K562 (cell line): ENCODE measurements around the gene FUBP3. TPM values are rescaled to one million over a fixed set of nuclear protein-coding genes. Genes with fewer than 3 reads are reported as not detected.

Experiments
- ATAC-seq: fragments of 200-7000 bp; cut with Tn5 transposase; 3 replicates; pipeline ENCODE4 v1.9.1; 2020; ENCODE audit warnings: moderate library complexity
- BruUV-seq: library from RNA; stranded (reverse); fragments of 400-500 nt; replicated peaks from 2 replicates; lab custom pipeline; 2021; lab: Mats Ljungman, UMichigan
- CTCF ChIA-PET: fragments of 300-600 bp; formaldehyde crosslinking; extraction: SDS; loops from one replicate; lab custom pipeline; 2021; ENCODE audit warnings: low intra/inter-chr PET ratio; lab: Yijun Ruan, JAX
- POLR2A ChIA-PET: fragments of 300-600, 350-650 bp; sonication (Branson Sonifier 250); formaldehyde crosslinking; extraction: SDS; loops from one replicate; lab custom pipeline; 2021; ENCODE audit warnings: antibody characterized with exemption, inconsistent platforms; lab: Yijun Ruan, JAX
- DNase-seq, 4 experiments: peaks; one replicate each; pipeline versions ENCODE4 v3.0.0 to v3.0.0-alpha.2; 2011 to 2018; ENCODE audit warnings: low spot score in 3 of 4, mixed read lengths in 3 of 4; ENCODE audit errors: extremely low read depth in 1 of 4
- FAIRE-seq: peaks from 2 replicates; lab custom pipeline; 2011; peaks lifted over from hg19 to GRCh38; lab: Jason Lieb, UNC
- H2AFZ ChIP-seq: 2 replicates; pipeline ENCODE4 v1.6.0; 2011; ENCODE audit warnings: low read depth, low read length, control low read depth, inconsistent platforms
- H3K27ac ChIP-seq: fragments of 200-600 bp; 3 replicates; pipeline ENCODE4 v1.8.0; 2011; ENCODE audit warnings: low read depth, mild to moderate bottlenecking, control low read depth, inconsistent platforms, low read length, moderate library complexity, mixed read lengths; ENCODE audit errors: extremely low read depth
- H3K27me3 ChIP-seq, 2 experiments: fragments of 300-600 bp in 1 of 2; 2 replicates in 1 of 2; 3 replicates in 1 of 2; pipeline versions ENCODE4 v1.6.0 to v1.8.0; 2011; ENCODE audit warnings: inconsistent platforms in 2 of 2, low read length in 2 of 2, mild to moderate bottlenecking in 1 of 2, mixed read lengths in 1 of 2, moderate library complexity in 1 of 2; ENCODE audit not compliant: control insufficient read depth in 2 of 2, insufficient read depth in 2 of 2
- H3K36me3 ChIP-seq: fragments of 300-600 bp; 3 replicates; pipeline ENCODE4 v1.8.0; 2011; ENCODE audit warnings: mild to moderate bottlenecking, low read length, inconsistent platforms; ENCODE audit not compliant: control insufficient read depth, insufficient read depth
- H3K4me1 ChIP-seq, 2 experiments: fragments of 200-600 bp in 1 of 2; replicated peaks in 1 of 2; 2 replicates in 1 of 2; 3 replicates in 1 of 2; pipeline versions ENCODE4 v1.5.1 to v1.8.0; 2011; ENCODE audit warnings: inconsistent platforms in 2 of 2, low read length in 2 of 2, mild to moderate bottlenecking in 1 of 2, mixed read lengths in 1 of 2, moderate library complexity in 1 of 2; ENCODE audit not compliant: control insufficient read depth in 2 of 2, insufficient read depth in 2 of 2
- H3K4me2 ChIP-seq: 2 replicates; pipeline ENCODE4 v1.6.1; 2011; ENCODE audit warnings: low read length, control low read depth, inconsistent platforms, mixed read lengths; ENCODE audit not compliant: insufficient read depth
- H3K4me3 ChIP-seq: fragments of 200-600 bp; sonication (generic), shearing (Covaris generic); 2 replicates; pipeline ENCODE4 v1.5.1; 2016; ENCODE audit warnings: control low read depth, inconsistent platforms
- H3K79me2 ChIP-seq: fragments of 200-600 bp; 3 replicates; pipeline ENCODE4 v1.8.0; 2011; ENCODE audit warnings: low read length, inconsistent platforms; ENCODE audit not compliant: control insufficient read depth, insufficient read depth
- H3K9ac ChIP-seq, 2 experiments: 2 replicates each; pipeline versions ENCODE4 v1.6.0 to v1.6.1; 2011; ENCODE audit warnings: low read depth in 2 of 2, low read length in 2 of 2, control low read depth in 1 of 2, inconsistent platforms in 1 of 2, mild to moderate bottlenecking in 1 of 2, mixed read lengths in 1 of 2; ENCODE audit not compliant: insufficient read depth in 1 of 2
- H3K9me1 ChIP-seq: one replicate; pipeline ENCODE4 v1.6.0; 2011; ENCODE audit warnings: inconsistent platforms, mild to moderate bottlenecking, low read length, moderate library complexity; ENCODE audit not compliant: control insufficient read depth, insufficient read depth
- H3K9me3 ChIP-seq: replicated peaks from 2 replicates; pipeline ENCODE4 v1.5.1; 2011; ENCODE audit warnings: low read depth, low read length, inconsistent platforms; ENCODE audit not compliant: control insufficient read depth, insufficient read depth
- H4K20me1 ChIP-seq: replicated peaks from 2 replicates; pipeline ENCODE4 v1.6.1; 2011; ENCODE audit warnings: low read length, inconsistent platforms, mixed read lengths; ENCODE audit not compliant: control insufficient read depth, insufficient read depth
- E2F6 ChIP-seq, 2 experiments: IDR thresholded peaks; 2 replicates each; pipeline ENCODE4 v1.6.1; 2011; ENCODE audit warnings: borderline replicate concordance in 1 of 2, control low read depth in 1 of 2, low read depth in 1 of 2, low read length in 1 of 2, mild to moderate bottlenecking in 1 of 2, mixed read lengths in 1 of 2, moderate library complexity in 1 of 2; ENCODE audit not compliant: insufficient read depth in 1 of 2, insufficient read length in 1 of 2, poor library complexity in 1 of 2, severe bottlenecking in 1 of 2; ENCODE audit errors: extremely low read depth in 1 of 2
- MAX ChIP-seq: sonication (generic); formaldehyde crosslinking; IDR thresholded peaks from 2 replicates; pipeline ENCODE4 v1.9.0; 2022; ENCODE audit warnings: mild to moderate bottlenecking, missing genetic modification reagents
- THAP12 ChIP-seq: fragments of 250-450 bp; sonication (Bioruptor Pico); IDR thresholded peaks from 2 replicates; pipeline ENCODE4 v1.9.0; 2021; ENCODE audit warnings: mild to moderate bottlenecking, inconsistent platforms
- WGBS: fragments of 100-300 bp; shearing (Covaris generic); methylation state at CpG from one replicate; pipeline ENCODE4 v1.1.6; 2016; ENCODE audit warnings: low coverage, mixed read lengths; ENCODE audit not compliant: insufficient coverage; ENCODE audit errors: missing lambda C conversion rate; 5-methylcytosine and 5-hydroxymethylcytosine counted together
- in situ Hi-C: fragments of 300-500 bp; cut with MboI; formaldehyde crosslinking; loops from 4 replicates; pipeline ENCODE4 v1.15.0; 2018; ENCODE audit warnings: inconsistent platforms, mixed read lengths
- intact Hi-C: fragments of 100-400 bp; cut with micrococcal nuclease; formaldehyde crosslinking; loops from 2 replicates; pipeline ENCODE4 v1.14.2; 2022
- polyA plus RNA-seq, 8 experiments: library from polyadenylated mRNA; depleted of rRNA in 4 of 8; stranded (reverse) in 5 of 8; unstranded in 3 of 8; fragments of >200 nt; fragmentation: Nextera tagmentation in 2 of 8; fragmentation: Illumina TruSeq in 1 of 8; extraction: Ambion mirVana in 2 of 8; extraction: Trizol in 1 of 8; gene quantifications; 2 replicates each; pipeline versions ENCODE4 v1.2.1 to v1.2.3, GENCODE V29; 2011 to 2014; ENCODE audit warnings: inconsistent platforms in 1 of 8, missing spikeins in 1 of 8
- total RNA-seq, 7 experiments: library from RNA; depleted of rRNA in 6 of 7; stranded (reverse); fragments of >200 nt in 6 of 7; fragmentation: Illumina TruSeq in 2 of 7; extraction: Trizol in 2 of 7; gene quantifications; 2 replicates each; pipeline versions ENCODE4 v1.2.1 to v1.2.3, GENCODE V29; 2011 to 2021; ENCODE audit warnings: low replicate concordance in 1 of 7

Gene FUBP3
- total and polyA plus RNA-seq, 9 of the 15 experiments (the other 6 are each of a cell fraction or from before 2014, with no cell fraction given): 3.0 to 64.0 (median 48.1) TPM

- POLR2A ChIA-PET: interaction anchor here (1.1 kb wide), 1 partner anchor 132 kb away, joined by 4 read pairs; no protein-coding TSS in a partner anchor
- Histone ChIP-seq H3K9me3 (no peaks in the 10 kb centered on the region), H3K9ac (no peak overlapping the region), H3K36me3 (no peaks in the 10 kb centered on the region), H3K9me1 (no peaks in the 10 kb centered on the region), H2AFZ (no peak overlapping the region), H3K4me2 (no peak overlapping the region), H4K20me1 (peaks cover 6% of the 10 kb centered on the region; the same call in 1 of the 2 replicates), H3K27me3 (peaks cover 51 to 66% of the 10 kb centered on the region in 2 experiments), H3K27ac (no peak overlapping the region), H3K4me3 (no peak overlapping the region), H3K79me2 (no peaks in the 10 kb centered on the region)
- FAIRE-seq: no peak
- WGBS: 33% methylated on average over 51 of the region's 60 CpGs
- DNase-seq: no peak
- in situ Hi-C loops: no loop called here
- intact Hi-C loops: no loop called here
- no peak for TF ChIP-seq THAP12 (CRISPR knock-in tag)
- TF ChIP-seq MAX (CRISPR knock-in tag): peak; percentile 81
- peak in 1 of 2 experiments; percentile 73 for TF ChIP-seq E2F6 (IDR thresholded peaks at IDR 0.05; ENCODE audit: borderline replicate concordance in 1 of 2, extremely low read depth in 1 of 2, insufficient read depth in 1 of 2, insufficient read length in 1 of 2, low read depth in 1 of 2, low read length in 1 of 2, poor library complexity in 1 of 2, severe bottlenecking in 1 of 2)
- TF ChIP-seq, all 486 proteins: peak for 2
- BruUV-seq: no TSS peak
- H3K4me1 ChIP-seq: peaks cover 3 to 45% of the 10 kb centered on the region in 2 experiments; a peak in 3 of 5 replicates
- CTCF ChIA-PET: no interaction called here
- ATAC-seq: no peak
Observed at GRCh38 chr9:130666393-130667119, 87.2 kb downstream of the FUBP3 start.
